Liver (tissue), 9 donors: ENCODE measurements around the gene CYP2B6. TPM values are rescaled to one million over a fixed set of nuclear protein-coding genes. Genes with fewer than 3 reads are reported as not detected.

Experiments used
- DNase-seq: peaks from one replicate; pipeline ENCODE4 v3.0.0-alpha.2; 2017; ENCODE audit warnings: low spot score
- H3K27ac ChIP-seq, 2 donors: one replicate each; pipeline ENCODE4 v1.7.0; 2013; ENCODE audit warnings: inconsistent platforms in 2 of 2, low read length in 2 of 2, control low read depth in 1 of 2, low read depth in 1 of 2, mild to moderate bottlenecking in 1 of 2
- H3K27me3 ChIP-seq, 4 donors: one replicate each; pipeline versions ENCODE4 v1.6.1 to v1.7.0; 2013; ENCODE audit warnings: low read length in 3 of 4, inconsistent platforms in 1 of 4, mild to moderate bottlenecking in 1 of 4, moderate library complexity in 1 of 4; ENCODE audit not compliant: control insufficient read depth in 4 of 4, insufficient read depth in 4 of 4
- H3K36me3 ChIP-seq, 4 donors: one replicate each; pipeline versions ENCODE4 v1.6.1 to v1.7.0; 2013; ENCODE audit warnings: low read length in 3 of 4, mild to moderate bottlenecking in 3 of 4, low read depth in 1 of 4, moderate library complexity in 1 of 4; ENCODE audit not compliant: control insufficient read depth in 4 of 4, insufficient read depth in 3 of 4
- H3K4me1 ChIP-seq, 4 donors: one replicate each; pipeline versions ENCODE4 v1.6.1 to v1.7.0; 2013; ENCODE audit warnings: low read length in 3 of 4, mild to moderate bottlenecking in 3 of 4, moderate library complexity in 1 of 4; ENCODE audit not compliant: control insufficient read depth in 4 of 4, insufficient read depth in 4 of 4
- H3K4me3 ChIP-seq, 3 donors: one replicate each; pipeline versions ENCODE4 v1.6.1 to v1.7.0; 2013; ENCODE audit warnings: low read length in 3 of 3, control low read depth in 1 of 3, low read depth in 1 of 3, mild to moderate bottlenecking in 1 of 3
- H3K9ac ChIP-seq, 2 donors: one replicate each; pipeline ENCODE4 v1.7.0; 2013; ENCODE audit warnings: low read length in 2 of 2, mild to moderate bottlenecking in 2 of 2, moderate library complexity in 2 of 2, control low read depth in 1 of 2, low read depth in 1 of 2
- H3K9me3 ChIP-seq, 4 donors: one replicate each; pipeline versions ENCODE4 v1.6.1 to v1.7.0; 2013; ENCODE audit warnings: low read length in 3 of 4; ENCODE audit not compliant: control insufficient read depth in 4 of 4
- ATF3 ChIP-seq: IDR thresholded peaks from 2 replicates; pipeline ENCODE4 v1.6.1; 2016; ENCODE audit warnings: antibody characterized with exemption
- EGR1 ChIP-seq, 2 donors: IDR thresholded peaks; 2 replicates each; pipeline ENCODE4 v1.6.1; 2016 to 2018; ENCODE audit warnings: antibody characterized with exemption in 2 of 2, low read depth in 2 of 2
- FOXA1 ChIP-seq: IDR thresholded peaks from 2 replicates; pipeline ENCODE4 v1.6.1; 2016; ENCODE audit warnings: antibody characterized with exemption
- FOXA2 ChIP-seq: IDR thresholded peaks from 2 replicates; pipeline ENCODE4 v1.6.1; 2016; ENCODE audit warnings: antibody characterized with exemption
- GABPA ChIP-seq, 2 donors: IDR thresholded peaks in 1 of 2; conservative IDR thresholded peaks in 1 of 2; 2 replicates each; pipeline ENCODE4 v1.6.1; 2016; ENCODE audit warnings: antibody characterized with exemption in 2 of 2, mild to moderate bottlenecking in 1 of 2, moderate library complexity in 1 of 2
- HNF4A ChIP-seq, 2 donors: conservative IDR thresholded peaks; 2 replicates each; pipeline ENCODE4 v1.6.1; 2016; ENCODE audit warnings: antibody characterized with exemption in 2 of 2, mild to moderate bottlenecking in 2 of 2
- HNF4G ChIP-seq: IDR thresholded peaks from 2 replicates; pipeline ENCODE4 v1.6.1; 2016; ENCODE audit warnings: antibody characterized with exemption
- JUND ChIP-seq, 2 donors: IDR thresholded peaks; 2 replicates each; pipeline ENCODE4 v1.6.1; 2016; ENCODE audit warnings: antibody characterized with exemption in 2 of 2
- NR2F2 ChIP-seq: IDR thresholded peaks from 2 replicates; pipeline ENCODE4 v1.6.1; 2016; ENCODE audit warnings: antibody characterized with exemption
- RAD21 ChIP-seq, 2 donors: IDR thresholded peaks; 2 replicates each; pipeline ENCODE4 v1.6.1; 2016; ENCODE audit warnings: antibody characterized with exemption in 2 of 2, mild to moderate bottlenecking in 2 of 2
- REST ChIP-seq: IDR thresholded peaks from 2 replicates; pipeline ENCODE4 v1.6.1; 2016; ENCODE audit warnings: antibody characterized with exemption, mild to moderate bottlenecking
- RXRA ChIP-seq, 2 donors: IDR thresholded peaks; 2 replicates each; pipeline ENCODE4 v1.6.1; 2017 to 2018; ENCODE audit warnings: antibody characterized with exemption in 2 of 2, mild to moderate bottlenecking in 1 of 2
- SP1 ChIP-seq: IDR thresholded peaks from 2 replicates; pipeline ENCODE4 v1.6.1; 2018; ENCODE audit warnings: antibody characterized with exemption, mild to moderate bottlenecking
- TAF1 ChIP-seq: conservative IDR thresholded peaks from 2 replicates; pipeline ENCODE4 v1.6.1; 2016; ENCODE audit warnings: antibody characterized with exemption, mild to moderate bottlenecking
- YY1 ChIP-seq: IDR thresholded peaks from 2 replicates; pipeline ENCODE4 v1.6.1; 2016; ENCODE audit warnings: antibody characterized with exemption, mild to moderate bottlenecking
- ZBTB33 ChIP-seq: IDR thresholded peaks from 2 replicates; pipeline ENCODE4 v1.6.1; 2016; ENCODE audit warnings: antibody characterized with exemption
- WGBS: extraction: QIAGEN DNeasy Blood & Tissue Kit; methylation state at CpG from one replicate; pipeline ENCODE4 v1.1.7; 2013; 5-methylcytosine and 5-hydroxymethylcytosine counted together
- polyA plus RNA-seq, 2 donors: library from polyadenylated mRNA; stranded (reverse) in 1 of 2; unstranded in 1 of 2; fragments of 200-250 nt in 1 of 2; fragments of >200 nt in 1 of 2; fragmentation: Nextera tagmentation in 1 of 2; extraction: Ambion mirVana in 1 of 2; gene quantifications; one replicate each; pipeline versions ENCODE4 v1.2.1 to v1.2.3, GENCODE V29; 2013 to 2015
- total RNA-seq, 2 donors: library from RNA; depleted of rRNA; stranded (reverse); fragments of >200 nt; gene quantifications; one replicate each; pipeline ENCODE4 v1.2.3, GENCODE V29; 2014
- TF ChIP-seq, protein P1 (sequence below): IDR thresholded peaks from 2 replicates; pipeline ENCODE4 v1.6.1; 2016; ENCODE audit warnings: antibody characterized with exemption
- TF ChIP-seq, protein P2 (sequence below): fragments of 150-350 bp; IDR thresholded peaks from 2 replicates; pipeline ENCODE4 v1.5.1; 2017; ENCODE audit warnings: improper control_type of control experiment, low read depth, low read length; ENCODE audit not compliant: missing input control
- donor health status: healthy.
- donor health status: healthy.
- donor health status: healthy.
- donor health status: healthy.
- donor health status: healthy.

CYP2B6 gene
- total and polyA plus RNA-seq, 4 donors = 13.0 to 751 (median 16.6) TPM; not detected in 1

DNA sequence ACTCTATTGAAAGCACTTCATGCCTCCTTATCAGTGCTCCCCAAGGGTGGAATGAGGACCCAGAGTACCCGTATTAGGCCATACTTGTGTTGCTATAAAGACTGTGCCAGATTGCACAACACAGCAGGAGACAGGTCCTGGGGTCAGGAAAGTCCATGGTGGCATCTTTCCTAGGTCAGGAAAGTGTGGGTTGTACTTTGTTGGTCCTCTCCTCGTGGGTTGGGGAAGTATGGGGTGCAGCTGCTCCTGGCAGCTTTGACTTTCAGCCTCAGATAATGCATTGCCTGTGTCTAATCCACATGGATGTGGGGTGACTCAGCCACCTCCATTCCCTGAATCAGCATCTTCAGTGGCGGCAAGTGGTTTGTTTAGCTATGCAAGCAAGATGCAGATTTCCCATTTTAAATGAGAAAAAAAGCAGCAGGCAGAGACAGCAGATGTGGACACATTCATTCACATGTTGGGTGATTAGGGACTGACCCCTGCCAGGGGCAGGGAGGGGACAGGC, 8.4 kb upstream of the CYP2B6 start:
- Histone ChIP-seq H3K9ac (peak overlapping the region in 1 of 2 donors; percentile 65), H3K27ac (peak overlapping the region; percentile 92 to 93), H3K4me3 (no peak overlapping the region), H3K4me1 (peaks cover 9 to 59% (median 26%) of the 10 kb centered on the region in 4 donors), H3K27me3 (no peaks in the 10 kb centered on the region), H3K36me3 (no peaks in the 10 kb centered on the region), H3K9me3 (no peaks in the 10 kb centered on the region)
- TF ChIP-seq RAD21 (IDR thresholded peaks at IDR 0.05) (peak; percentile 35 to 67), EGR1 (IDR thresholded peaks at IDR 0.05; ENCODE audit: low read depth in 2 of 2) (peak in 1 of 2 donors; percentile 82), HNF4A (conservative IDR thresholded peaks at IDR 0.05) (peak; percentile 91 to 97), NR2F2 (peak; percentile 47), YY1 (peak; percentile 84), REST (peak; percentile 8), JUND (IDR thresholded peaks at IDR 0.05) (peak; percentile 73 to 89), TAF1 (no peak), ATF3 (peak; percentile 69), ZBTB33 (peak; percentile 87), SP1 (peak; percentile 92), HNF4G (peak; percentile 59), RXRA (IDR thresholded peaks at IDR 0.05) (peak; percentile 100), GABPA (IDR thresholded peaks at IDR 0.05 in 1 of 2, conservative IDR thresholded peaks at IDR 0.05 in 1 of 2) (peak in 1 of 2 donors; percentile 39), FOXA1 (peak; percentile 21), FOXA2 (peak; percentile 63)
- TF ChIP-seq, protein P1, sequence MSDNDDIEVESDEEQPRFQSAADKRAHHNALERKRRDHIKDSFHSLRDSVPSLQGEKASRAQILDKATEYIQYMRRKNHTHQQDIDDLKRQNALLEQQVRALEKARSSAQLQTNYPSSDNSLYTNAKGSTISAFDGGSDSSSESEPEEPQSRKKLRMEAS = peak; percentile 89
- TF ChIP-seq, protein P2, sequence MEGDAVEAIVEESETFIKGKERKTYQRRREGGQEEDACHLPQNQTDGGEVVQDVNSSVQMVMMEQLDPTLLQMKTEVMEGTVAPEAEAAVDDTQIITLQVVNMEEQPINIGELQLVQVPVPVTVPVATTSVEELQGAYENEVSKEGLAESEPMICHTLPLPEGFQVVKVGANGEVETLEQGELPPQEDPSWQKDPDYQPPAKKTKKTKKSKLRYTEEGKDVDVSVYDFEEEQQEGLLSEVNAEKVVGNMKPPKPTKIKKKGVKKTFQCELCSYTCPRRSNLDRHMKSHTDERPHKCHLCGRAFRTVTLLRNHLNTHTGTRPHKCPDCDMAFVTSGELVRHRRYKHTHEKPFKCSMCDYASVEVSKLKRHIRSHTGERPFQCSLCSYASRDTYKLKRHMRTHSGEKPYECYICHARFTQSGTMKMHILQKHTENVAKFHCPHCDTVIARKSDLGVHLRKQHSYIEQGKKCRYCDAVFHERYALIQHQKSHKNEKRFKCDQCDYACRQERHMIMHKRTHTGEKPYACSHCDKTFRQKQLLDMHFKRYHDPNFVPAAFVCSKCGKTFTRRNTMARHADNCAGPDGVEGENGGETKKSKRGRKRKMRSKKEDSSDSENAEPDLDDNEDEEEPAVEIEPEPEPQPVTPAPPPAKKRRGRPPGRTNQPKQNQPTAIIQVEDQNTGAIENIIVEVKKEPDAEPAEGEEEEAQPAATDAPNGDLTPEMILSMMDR = no peak
- WGBS = 10% methylated on average over 3 of the region's 3 CpGs
- no peak for DNase-seq
